Measurements from ENCODE around the gene SAMSN1.
"Not testable (repeated sequence)": the region's sequence is repeated elsewhere in the genome, so short reads cannot be mapped to it uniquely, and the experiment has no call there.

- TF ChIP-seq POLR2A (IDR thresholded peaks at IDR 0.05); CTCF (IDR thresholded peaks at IDR 0.05 in 4 of 5, conservative IDR thresholded peaks at IDR 0.05 in 1 of 5): not testable (repeated sequence)
These were observed 604 bp upstream of the SAMSN1 start for GRCh38 chr21:14546719-14547118.
